GM21423 (cell line): ENCODE results near the gene NEURL1.
"Not testable (repeated sequence)": the region's sequence is repeated elsewhere in the genome, so short reads cannot be mapped to it uniquely, and the experiment has no call there.

Experiments
- ATAC-seq: cut with Tn5 transposase; IDR thresholded peaks from one replicate; pipeline ENCODE4 v1.9.1; 2021; ENCODE audit warnings: mild to moderate bottlenecking, moderate library complexity; ENCODE audit not compliant: unreplicated experiment

Gene NEURL1

DNA sequence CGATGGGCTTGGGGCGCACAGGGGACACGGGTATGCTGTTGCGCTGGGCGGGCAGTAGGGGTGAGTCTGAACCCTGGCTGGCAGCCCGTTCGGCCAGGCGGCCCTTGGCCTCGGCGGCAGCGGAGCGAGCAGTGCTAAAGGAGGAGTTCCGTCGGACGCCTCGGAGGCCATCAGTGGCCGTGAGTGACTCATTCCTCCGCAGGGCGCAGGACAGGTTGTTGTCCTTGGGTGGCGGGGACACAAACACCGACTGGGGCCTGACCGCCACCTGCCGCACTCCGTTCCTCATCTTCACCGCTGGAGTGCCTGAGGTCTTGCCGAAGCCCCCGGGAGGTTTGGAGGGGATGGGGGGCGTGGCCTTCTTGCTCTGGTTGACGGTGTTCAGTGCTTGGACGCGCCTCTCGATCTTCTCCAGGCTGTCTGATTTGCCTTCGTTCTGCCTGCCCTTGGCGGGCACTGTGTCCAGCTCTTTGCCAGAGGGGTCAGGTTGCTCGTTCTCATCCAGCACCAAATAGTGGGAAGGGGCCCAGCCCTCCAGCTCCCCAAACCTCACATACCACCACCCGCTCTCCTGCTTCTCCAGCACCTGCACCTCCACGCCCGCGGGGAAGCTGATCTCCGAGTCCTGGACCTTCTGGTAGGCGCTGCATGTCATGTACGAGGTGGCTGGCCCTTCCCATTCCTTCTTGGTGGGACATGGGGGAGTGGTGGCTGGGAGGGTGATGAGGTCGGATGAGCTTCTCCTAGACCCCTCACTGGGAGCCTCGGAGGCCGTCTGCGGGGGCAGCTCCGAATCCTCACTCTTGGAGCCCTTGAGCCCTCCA is 108.7 kb downstream of the NEURL1 start:
- no peak for ATAC-seq

GRCh38 chr10:103602852-103603155 is 109.3 kb downstream of the NEURL1 start:
- no peak for ATAC-seq

DNA sequence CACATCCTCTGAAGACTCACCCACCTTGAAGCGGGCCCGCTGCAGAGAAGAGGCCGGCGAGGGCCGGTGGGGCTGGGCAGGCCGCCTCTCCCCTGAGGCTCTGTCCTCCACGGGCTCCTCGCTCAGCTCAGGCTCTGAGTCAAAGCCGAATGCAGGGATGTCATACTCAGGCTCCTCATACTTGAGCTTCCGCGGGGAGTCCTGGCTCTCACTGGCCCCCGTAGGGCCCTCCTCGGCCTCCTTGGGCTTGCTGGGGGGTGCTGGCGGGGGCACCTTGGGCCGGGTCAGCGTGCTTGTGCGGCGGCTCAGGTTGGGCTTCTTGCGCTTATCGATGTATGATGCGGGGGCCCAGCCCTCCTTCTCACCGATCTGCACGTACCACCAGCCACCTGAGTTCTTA is 109.9 kb downstream of the NEURL1 start:
- ATAC-seq, result no peak

DNA sequence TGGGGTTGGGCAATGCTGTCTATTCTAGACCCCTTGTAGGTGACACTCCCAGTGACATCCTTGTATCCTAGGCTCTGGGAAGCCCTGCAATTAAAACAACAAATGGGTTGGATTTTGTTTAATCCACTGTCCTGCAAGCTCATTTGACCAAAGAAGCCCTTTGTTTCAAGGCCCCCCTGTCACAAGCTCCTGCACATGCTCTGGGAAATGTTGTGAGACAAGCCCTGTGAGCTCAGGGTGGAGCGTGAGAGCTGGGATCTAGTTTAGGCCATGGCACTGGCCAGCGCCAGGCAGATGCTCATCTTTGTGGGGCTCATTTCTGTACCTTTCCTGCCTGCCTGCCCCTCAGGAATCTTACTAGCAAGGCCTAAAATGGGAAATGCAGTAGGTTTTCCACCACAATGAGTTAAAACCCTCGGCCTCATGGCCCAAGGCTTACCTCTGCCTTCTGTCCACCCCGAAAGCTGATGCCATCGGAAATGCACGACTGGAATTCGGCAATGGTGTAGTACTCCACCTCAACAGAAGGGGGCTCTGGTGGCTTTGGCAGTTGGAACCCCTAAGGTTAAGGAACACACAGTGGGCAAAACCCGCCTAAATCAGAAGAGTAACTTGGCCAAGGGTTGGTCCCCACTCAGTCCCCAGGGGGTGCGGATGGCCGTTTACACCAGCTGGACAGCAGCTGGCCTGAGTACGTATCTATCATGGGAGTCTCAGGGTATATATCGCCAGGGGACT is 112.0 kb downstream of the NEURL1 start:
- no peak for ATAC-seq

- ATAC-seq, result not testable (repeated sequence)
Measured at GRCh38 chr10:103606097-103606438, 112.6 kb downstream of the NEURL1 start.

DNA sequence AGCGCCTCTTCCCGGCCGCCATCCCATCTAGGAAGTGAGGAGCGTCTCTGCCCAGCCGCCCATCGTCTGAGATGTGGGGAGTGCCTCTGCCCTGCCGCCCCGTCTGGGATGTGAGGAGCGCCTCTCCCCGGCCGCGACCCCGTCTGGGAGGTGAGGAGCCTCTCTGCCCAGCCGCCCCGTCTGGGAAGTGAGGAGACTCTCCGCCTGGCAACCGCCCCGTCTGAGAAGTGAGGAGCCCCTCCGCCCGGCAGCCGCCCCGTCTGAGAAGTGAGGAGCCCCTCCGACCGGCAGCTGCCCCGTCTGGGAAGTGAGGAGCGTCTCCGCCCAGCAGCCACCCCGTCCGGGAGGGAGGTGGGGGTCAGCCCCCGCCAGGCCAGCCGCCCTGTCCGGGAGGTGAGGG is 113.5 kb downstream of the NEURL1 start:
- ATAC-seq, result not testable (repeated sequence)

DNA sequence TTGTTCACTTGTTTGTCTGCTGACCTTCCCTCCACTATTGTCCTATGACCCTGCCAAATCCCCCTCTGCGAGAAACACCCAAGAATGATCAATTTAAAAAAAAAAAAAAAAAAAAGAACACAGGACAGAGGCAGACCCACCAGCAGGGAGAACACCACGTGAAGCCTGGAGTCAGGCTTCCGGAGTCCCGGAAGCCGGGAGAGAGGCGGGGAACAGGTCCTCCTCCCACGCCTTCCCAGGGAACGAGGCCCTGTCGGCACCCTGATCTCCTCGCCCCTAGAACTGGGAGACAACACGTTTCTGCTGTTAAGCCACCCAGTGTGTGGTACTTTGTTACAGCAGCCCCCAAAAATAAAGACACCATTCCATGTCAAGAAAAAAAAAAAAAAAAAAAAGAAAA is 114.6 kb downstream of the NEURL1 start:
- ATAC-seq, result not testable (repeated sequence)

DNA sequence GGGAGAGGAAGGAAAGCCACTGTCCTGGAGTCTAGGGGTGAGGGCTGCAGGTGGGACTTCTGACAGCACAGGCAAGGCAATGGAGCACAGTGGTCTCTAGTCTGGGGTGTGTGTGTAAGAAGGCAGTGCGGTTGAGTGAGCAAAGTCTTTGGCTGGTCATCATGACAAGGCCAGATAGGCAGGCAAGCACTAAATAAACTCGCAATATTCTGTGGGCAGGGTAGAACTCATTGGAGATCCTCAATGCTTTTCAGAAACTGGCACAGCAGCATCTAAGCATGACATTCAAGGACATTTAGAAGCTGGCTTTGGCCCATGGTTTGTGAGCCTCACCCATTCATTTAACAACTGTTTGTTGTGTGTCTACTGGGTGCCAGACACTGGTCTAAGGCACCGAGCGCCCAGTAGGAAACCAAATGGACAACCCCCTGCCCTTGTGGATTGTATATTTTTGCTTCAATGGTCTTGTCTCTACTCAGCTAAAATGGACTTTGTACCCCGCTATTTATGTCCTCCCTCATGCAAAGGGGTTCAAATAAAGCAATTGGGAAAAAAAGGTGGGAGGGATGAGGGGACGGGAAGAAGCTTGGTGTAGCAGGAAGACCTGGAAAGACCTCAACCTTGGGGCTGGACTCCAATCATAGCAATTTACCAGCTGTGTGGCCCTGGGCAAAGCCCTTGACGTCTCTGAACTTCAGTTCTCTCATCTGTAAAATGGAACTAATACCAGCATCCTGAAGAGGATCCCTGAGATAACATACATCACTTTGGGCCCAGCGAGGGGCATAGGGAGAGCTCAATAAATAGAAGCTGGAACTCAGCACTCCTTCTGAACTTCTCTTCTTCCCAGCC is 116.0 kb downstream of the NEURL1 start:
- no peak for ATAC-seq

DNA sequence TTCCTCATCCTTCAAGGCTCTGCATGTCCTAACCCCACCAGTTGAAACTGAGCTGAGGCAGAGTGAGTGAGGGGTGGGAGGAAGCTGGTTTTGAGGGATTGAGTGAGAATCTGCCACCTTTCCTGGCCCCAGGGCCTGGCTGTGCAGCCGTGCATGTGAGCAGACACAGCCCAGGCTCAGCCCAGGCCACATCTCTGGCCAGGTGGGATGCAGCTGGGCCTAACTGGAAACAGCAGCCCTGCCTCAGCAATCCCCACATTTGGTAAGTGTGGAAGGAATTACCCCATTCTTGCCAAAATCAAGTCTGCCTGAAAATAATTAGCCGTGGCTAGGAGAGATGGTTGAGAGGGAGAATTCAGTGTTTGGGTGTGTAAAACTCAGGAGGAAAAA is 116.6 kb downstream of the NEURL1 start:
- ATAC-seq, result no peak

- no peak for ATAC-seq
Measured at GRCh38 chr10:103610921-103611511, 117.5 kb downstream of the NEURL1 start.

DNA sequence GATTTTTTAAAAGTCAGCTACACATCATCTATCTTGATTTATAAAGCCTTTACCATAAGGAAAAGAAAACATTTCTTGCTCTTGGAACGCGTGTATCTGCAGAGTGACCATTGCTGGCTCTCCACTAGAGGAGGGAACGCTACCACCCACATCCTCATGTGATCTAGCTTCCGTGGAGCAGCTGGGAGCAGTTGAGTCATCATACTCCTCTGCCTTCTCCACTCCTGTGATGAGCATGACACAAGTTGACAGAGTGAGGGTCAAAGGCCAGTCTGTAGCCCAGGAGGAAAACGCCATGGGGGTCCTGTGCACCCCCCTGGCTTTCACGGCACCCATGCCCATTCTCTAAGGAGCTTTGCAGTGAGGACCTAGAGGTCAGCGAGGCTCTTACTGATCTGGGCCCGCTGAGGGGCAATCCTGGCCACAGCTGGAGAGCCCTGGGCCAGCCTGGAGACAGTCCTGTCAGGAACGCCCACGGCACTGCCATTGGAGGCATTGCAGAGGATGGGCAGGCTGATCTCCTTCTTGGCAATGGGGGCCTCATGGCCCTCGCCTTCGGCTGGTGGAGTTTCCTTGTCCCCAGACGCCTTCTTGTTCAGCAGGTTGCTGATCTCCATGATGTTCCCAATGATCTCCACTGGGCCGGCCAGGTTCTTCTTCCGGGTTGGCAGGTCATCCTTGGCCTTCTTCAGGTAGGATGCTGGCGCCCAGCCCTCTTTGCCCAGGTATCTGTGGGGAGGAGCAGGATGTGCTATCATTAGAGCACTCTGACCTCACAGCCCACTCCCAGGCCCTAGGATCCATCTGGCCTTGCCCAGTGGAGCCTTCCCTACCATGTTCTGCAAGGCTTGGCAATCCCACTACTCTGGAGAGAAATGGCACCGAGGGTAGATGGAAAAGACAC is 119.2 kb downstream of the NEURL1 start:
- ATAC-seq, result no peak

GRCh38 chr10:103613616-103614015 is 120.1 kb downstream of the NEURL1 start:
- ATAC-seq, result no peak

DNA sequence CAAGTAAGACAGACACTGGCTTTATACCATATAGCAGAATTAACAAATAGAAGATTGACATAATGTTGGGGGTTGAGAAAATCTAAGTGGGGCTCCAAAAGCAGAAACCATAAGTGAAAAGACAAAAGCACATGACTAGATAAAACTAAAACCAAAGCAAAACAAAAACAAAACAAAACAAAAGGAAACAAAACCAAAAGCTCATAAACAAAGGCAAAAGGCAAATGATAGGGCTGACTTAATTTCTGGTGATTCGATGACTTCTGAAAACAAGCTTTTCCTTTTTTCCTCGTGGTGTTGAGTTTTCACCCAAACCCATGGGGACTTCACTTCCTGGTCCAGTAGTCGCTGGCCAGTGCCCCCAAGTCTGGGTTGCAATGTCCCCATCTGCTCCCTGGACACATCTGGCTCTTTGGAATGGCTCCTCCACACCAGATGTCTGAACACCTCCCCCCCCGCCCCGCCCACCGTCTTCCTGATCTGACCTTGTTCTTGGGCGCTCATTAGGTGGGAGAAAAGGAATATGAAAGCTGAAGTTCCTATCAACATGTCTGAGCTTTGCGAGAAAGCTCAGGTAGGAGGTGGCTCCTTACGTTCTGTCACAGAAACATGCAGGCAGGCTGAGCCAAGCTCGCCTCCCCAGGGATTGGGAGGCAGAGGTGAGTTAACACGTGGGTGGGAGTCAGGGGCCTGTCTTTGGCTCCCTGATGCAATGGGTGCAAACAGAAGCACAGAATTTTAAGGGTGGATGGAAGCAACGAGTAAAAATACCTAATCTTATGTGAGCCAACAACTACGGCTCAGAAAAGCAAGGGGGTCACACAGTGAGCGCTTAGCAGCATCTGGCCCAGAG is 121.0 kb downstream of the NEURL1 start:
- no peak for ATAC-seq

- no peak for ATAC-seq
Measured at GRCh38 chr10:103616705-103617601, 123.4 kb downstream of the NEURL1 start.

GRCh38 chr10:103617602-103618385 is 124.3 kb downstream of the NEURL1 start:
- ATAC-seq, result no peak

GRCh38 chr10:103618575-103619423 is 125.3 kb downstream of the NEURL1 start:
- no peak for ATAC-seq
